HG02840 (cell line): ENCODE data around the gene MRPS18A.
"Not testable (repeated sequence)": the region's sequence is repeated elsewhere in the genome, so short reads cannot be mapped to it uniquely, and the experiment has no call there.

Experiments
- ATAC-seq: cut with Tn5 transposase; IDR thresholded peaks from one replicate; pipeline ENCODE4 v1.9.1; 2021; ENCODE audit warnings: mild to moderate bottlenecking, moderate library complexity, moderate number of reproducible peaks; ENCODE audit not compliant: unreplicated experiment, low FRiP score

Gene MRPS18A

DNA sequence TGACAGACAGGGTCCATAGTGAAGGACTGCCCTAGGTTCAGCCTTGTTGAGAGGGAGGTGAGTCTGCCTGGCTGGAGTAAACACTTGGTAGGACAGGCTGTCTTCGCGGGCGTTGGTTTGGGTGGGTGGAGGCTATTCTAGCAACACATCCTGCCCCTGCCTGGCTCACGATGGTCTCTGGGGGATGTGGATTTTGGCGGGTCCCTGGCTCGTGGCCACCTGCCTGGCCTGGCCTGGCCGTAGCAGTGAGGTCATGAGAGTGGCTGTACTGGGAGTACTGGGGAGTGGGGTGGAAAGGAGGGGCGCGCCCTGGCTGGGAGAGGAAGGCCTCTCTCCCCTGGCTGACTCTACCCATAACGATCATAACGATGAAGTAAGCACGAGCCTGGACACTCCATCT is 30.2 kb upstream of the MRPS18A start:
- ATAC-seq, result no peak

DNA sequence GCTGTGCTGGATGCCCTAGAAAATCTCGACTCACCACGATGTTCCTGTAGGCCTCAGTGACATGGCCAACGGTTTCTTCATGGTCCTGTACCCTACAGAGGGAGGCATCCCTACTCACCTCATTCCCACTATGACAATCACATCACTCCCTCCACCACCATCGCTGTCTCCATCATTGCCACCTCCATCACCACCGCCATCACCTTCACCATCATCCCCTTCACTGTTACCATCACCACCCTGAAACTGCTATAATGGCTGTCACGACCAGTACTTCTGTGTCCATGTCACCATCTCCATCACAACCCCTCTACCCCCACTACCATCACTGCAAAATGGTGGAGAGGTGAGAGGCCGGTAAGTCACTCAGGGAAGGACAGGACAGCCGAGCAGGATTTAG is 29.8 kb upstream of the MRPS18A start:
- no peak for ATAC-seq

DNA sequence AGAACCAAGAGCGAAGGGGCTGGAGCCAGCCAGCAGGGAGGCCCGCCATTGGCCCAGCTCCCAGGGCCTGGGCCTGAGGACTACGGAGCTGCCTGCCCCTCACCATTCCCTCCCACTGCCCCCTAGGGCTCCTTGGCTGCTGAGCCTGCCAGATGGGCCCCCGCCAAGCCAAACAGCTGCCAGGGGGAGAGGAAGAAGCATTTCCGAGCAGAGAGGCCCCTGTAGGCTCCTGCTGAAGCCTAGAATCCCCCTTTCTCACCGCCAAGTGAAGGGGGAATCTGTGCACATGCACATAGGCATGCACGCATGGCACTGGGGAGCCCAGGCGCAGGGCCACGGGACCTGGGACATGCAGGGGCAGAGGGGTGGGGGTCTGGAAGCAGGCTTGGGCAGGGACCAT is 28.5 kb upstream of the MRPS18A start:
- no peak for ATAC-seq

DNA sequence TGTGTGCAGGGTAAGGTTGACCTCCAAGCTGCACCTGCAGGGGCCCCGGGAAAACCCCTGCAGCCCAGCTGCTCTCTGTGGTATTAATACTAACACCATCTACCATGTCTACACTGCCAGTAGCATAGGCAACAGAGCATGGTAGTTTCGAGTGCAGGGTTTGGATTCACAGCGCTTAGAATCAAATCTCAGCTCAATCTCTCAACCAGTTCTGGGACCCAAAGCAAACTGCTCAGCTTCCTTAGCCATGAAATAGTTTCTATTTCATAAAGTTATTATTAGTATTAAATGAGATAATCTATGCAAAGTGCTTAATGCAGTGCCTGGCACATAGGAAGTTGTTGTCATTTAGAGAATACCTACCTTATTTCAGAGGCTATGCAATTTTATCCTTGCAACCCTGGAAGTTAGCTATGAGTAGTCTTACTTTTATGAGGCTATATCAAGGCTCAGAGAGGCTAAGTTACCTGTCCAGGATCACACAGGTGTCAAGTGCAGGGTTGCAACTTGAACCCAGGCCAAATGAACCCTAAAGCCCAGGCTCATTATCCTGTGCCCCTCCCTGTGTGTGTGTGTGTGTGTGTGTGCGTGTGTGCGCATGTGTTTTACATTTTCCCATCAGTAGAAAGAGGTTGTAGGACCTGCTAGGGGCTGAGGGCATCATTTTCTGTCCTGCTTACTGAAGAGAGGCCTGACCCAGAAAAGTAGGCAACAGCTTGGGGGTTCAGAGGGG is 27.6 kb upstream of the MRPS18A start:
- peak; percentile 80 for ATAC-seq

DNA sequence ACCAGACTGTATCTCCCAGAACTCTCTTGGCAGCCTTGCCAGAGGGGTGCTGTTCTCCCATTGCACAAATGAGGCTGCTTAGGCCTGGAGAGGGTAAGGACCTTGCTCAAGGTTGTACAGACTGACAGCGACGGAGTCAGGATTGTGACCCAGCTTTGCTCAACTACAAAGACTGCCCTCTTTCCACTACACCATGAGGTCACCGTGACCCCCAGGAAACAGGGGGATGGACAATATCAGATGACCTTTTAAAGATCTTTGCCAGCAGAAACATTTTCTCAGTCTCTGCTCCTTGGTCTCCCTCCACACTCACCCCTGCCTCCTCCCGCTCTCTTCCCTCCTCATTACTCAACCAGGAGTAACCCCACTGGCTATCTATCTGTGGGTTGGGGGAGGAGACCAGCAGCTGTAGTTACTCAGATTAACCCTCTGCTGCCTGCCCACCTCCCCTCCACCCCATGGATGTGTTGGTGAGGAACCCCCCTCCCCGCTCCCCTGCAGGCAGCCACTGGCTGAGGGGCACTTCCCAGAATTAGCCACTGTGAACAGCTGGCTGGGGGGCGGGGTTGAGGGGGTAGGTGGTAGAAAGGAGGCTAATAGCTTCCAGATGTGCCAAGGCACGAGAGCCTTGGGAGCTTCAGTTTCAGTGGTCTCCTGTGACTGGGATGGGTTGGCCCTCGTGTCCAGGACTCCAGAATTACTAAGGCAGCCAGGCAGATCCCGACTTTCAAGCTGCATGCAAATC is 26.9 kb upstream of the MRPS18A start:
- ATAC-seq, result peak; percentile 22

DNA sequence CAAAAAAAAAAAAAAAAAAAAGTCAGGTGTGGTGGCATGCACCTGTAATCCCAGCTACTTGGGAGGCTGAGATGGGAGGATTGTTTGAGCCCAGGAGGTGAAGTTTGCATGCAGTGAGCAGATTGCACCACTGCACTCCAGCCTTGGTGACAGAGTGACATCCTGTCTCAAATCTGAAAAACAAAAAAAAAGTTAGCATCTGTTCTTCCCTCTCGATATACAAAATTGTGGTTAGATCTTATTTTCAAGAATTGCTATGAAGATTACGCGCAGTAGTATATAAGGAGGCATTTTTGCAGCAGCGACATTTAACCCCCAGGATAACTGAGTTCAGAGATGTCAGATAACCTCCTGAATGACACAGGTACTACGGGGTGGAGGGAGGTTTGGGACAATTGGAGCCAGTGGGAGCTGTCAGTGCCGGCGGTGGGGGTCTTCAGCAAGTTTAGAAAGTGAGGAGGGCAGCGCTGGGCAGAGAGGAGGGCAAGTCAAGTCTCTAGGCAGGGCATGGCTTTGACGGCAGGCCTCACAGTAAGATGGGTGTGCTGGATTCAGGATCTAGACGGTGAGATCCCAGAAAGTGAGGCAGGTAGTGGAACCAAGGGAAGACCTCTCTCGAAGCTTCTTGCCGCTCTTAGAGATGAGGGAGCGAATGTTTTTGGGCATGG is 26.2 kb upstream of the MRPS18A start:
- no peak for ATAC-seq

DNA sequence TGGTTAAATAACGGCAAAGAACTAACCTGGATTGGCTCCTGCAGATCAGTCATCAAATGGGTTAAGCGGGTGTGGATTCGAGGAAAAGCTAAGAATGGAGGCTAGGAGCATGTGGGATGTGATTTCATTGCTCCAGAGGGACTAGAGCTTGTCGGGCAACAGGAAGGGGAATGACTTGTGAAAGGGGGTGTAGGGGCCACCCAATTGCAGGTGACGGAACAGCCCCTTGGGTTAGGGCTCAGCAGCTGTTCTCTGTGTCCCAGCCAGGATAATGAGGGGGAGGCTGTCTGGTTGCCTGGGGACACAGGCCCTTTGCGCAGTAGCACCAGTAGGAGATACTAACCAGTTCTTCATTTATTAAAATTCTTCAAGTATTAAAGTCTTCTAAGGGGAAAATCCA is 25.0 kb upstream of the MRPS18A start:
- no peak for ATAC-seq

DNA sequence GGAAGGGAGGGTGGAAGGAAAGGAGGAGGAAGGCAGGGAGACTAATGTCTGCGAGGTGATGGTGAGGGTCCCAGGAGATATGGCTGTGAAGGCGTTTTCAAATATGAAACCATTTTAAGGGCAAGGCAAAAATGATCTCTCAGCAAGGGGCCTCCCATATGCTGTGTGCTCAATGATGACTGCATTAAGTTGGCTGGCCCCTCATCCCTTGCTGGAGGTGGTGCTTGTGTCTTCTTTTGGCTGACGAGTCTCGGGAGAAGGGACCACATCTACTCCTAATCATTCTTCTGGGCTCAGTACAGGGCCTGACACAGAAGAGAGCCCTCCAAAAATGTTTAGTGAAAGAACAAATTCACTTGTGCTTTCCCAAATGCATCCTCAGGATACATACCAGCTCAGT is 23.0 kb upstream of the MRPS18A start:
- no peak for ATAC-seq

DNA sequence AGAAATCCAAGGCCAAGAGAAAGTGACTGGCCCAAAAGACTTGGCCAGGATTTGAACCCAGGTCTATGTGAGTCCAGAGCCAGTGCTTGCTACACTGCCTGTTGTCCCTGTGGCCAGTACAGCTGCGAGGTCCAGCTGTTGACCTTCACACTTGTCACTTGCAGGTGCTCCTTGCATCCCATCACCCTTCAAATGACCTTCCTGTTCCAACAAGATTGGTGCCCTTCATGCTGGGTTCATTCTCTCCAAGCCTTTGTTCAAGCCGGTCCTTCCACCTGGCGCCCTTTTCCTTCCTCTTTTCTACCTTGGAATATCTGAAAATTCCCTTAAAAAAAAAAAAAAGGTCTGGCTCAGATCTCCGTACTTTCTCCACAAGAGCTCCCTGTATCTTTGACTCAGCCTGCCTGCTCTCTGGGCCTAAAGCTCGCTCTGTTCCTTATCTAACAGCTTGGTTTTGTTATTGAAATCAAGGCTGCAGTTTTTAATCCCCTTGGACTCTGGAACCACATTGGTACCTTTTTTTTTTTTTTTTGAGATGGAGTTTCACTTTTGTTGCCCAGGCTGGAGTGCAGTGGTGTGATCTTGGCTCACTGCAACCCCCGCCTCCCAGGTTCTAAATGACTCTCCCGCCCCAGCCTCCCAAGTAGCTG is 22.2 kb upstream of the MRPS18A start:
- ATAC-seq, result no peak

DNA sequence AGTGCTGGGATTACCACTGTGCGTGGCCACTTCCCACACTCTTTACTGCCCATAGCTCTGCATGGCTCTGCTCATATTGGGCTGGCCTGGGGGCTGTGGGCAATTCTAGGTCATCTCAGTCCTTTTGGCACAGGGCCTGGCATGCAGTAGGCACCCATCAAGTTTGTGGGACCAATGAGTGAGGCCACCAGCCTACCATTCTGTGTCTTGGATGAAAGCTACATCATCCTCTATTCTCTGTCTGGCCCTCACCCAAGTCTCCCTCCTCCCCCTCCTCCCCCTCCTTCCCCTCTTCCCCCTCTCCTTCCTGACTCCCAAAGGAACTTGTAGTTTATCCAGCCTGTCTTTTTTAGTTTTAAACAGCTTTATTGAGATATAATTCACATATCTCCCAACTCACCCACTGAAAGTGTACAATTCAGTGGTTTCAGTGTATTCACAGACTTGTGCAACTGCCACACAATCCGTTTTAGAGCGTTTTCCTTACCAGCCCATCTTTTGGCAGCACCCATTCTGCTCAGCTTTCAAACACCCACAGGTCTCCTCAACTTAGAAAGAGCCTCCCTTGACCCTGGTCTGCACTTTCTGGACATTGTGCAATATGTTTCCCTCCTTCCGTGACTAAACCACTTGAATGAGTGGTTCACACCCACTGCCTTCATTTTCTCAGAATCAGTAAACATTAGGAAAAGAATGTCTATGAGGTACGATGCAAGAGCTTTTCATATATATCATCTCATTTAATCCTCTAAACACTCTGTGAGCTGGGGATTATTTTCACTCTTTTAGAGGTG is 21.5 kb upstream of the MRPS18A start:
- no peak for ATAC-seq

DNA sequence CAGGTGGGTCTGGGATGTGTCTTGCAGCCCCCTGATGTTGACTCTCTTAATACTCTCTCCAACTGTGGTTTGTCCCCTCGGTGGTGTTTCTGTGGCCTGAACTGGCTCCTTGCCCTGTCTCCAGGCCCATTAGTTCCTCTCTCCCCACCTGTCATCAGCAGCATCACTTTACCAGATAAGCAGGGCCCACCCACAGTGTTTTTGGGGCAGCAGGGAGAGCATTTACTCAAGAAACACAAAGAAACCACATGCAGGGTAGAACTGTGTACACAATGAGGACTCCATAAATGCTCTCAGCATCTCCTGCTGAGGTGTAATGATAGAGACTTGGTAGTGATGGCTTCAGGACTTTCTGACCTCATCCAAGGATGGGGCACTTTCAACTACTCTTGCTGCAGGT is 20.2 kb upstream of the MRPS18A start:
- no peak for ATAC-seq

DNA sequence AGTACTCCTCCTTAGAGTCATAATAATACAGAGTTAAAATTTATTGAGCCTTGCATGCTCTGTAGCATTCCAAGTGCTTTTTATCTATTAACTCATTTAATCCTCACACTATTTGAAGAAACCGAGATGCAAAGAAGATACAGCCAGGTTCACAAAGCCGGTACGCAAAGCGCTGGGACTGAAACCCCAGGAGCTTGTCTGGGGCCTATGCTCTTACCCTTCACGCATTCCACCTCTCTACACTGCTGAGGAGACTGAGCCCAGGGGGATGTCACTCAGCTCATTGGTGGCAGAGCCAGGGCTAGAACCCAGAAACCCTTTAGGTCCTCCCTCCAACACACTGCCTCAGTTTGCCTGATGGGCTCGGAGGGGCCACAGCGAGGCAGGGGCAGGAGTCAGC is 19.7 kb upstream of the MRPS18A start:
- no peak for ATAC-seq

DNA sequence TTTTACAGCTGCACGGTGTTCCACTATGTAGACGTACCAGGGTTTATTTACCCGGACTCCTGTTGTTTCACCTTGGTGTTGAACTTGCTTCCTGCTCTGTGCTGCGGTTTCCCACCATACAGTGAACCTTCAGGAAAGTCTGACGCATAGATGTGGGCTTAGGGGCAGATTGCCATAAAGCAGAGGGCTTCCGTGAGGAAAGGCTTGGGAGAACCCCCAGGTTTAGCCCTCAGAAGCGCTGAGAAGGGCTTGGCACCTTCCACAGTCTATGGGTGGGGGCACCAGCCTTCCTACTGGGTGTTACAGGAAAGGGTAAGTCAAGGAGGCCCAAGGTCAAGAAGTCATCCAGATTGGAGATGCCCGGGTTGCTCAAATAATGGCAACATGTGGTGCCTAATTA is 19.2 kb upstream of the MRPS18A start:
- ATAC-seq, result no peak

DNA sequence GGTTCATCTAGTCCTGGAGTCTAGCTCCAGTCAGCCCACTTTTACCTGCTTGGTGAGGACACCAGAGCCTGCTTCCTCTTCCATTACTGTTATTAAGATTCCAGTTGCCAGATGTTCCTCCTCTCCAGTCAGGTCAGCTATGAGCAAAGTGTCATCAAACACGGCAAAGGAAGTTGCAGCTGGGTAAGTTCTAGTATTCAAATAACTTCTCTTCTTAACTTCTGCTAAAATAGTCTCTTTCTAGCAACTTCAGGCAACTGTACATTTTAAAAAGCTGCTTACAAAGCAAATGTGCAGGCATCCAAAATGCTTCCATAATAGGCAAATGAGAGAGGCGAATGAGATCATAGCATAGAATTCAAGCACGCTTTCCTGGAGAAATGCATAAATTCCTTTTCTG is 18.4 kb upstream of the MRPS18A start:
- ATAC-seq, result no peak

DNA sequence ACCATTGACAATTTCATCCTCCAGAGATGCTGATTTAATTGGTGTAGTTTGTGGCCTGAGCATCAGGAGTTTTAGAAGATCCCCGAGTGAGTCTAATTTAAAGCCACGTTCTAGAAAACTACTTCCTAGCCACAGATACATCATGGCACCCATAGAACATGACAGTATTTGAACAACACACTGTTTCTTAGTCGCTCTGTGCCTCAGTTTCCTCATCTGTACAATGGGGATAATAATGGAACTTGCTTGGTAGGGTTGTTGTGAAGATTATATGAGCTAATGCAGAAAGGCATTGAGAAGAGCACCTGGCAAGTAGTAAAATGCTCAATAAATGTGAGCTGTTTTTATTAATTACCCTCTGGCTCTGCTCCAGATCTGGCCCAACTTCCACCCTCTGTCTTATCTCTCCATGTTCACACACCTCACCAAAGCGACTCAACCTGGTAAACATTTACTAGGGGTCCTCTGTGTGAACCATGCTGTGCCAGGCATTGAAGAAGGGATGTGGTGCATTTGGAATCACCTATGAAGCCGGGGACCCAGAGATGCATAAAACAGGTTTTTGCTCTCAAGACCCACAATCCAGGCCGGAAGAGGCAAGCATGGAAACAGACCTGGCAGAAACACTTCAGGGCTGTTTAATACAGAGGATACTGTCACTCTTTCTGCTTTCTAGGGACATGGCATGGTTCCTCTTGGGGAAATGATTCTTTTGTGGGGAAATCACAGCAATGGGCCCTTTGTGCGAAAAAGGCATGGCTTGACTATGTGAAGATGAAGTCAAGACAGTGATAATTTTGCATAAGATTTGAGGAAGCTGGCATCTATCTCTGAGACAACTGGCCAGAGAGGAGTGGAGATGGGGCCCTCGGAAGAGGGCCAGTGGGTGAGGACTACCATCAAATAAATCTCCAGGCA is 16.2 kb upstream of the MRPS18A start:
- no peak for ATAC-seq

DNA sequence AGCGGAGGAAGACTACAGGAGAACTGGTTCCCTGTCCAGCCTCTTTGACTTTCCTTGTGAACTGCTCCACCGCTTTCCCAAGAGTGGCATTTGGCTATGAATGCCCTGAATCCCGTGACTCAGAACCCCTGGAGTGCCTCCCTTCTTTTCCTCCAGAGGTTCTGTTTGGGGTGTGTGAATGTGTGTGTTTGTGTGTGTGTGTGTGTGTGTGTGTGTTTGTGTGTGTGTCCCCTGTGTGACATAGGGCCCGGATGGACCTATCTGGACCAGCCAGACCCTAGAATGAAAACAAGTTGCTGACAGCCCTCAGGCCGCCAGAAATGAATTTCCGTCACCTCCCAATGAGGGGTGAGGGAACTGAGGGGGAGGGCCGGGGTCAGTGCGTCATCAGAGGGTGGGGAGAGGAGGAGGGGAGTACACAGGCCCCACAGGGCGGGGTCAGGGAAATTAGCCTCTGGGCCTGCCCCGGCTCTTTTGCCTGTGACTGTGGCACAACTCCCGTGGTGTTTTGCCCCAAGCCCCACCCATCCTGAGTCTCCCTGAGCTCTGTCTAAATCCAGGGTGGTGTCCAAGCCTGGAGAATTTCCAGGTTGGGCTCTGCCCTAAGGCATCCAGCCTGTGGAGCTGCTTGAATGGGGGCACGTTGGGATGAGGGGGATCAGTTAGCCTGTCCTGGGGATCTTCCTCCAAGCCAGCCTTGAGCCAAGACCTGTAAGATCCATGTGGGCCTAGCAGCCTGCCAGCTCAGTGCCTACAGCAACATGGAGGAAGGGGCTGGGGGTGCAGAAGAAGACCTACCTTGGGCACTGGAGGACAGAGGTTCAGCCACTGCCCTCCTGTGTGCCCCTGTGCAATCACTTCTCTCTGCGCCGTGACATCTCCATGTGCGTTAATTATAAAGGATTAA is 15.2 kb upstream of the MRPS18A start:
- ATAC-seq, result no peak

DNA sequence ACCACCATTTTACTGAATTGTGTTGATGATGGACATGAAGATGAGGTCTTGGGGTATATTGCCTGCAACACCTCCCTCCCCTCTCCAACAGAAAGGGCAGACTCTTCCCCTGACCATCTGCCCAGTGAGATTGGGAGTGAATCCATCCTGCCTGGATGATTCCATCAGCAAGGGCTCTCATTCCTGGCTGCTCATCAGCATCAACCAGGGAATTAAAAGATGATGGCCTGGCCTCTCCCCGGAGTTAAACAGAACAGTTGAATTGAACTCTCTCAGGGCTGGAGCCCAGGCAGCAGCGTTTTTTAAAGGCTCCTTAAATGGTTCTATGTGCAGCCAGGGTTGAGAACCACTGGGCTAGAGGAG is 14.6 kb upstream of the MRPS18A start:
- ATAC-seq, result no peak

DNA sequence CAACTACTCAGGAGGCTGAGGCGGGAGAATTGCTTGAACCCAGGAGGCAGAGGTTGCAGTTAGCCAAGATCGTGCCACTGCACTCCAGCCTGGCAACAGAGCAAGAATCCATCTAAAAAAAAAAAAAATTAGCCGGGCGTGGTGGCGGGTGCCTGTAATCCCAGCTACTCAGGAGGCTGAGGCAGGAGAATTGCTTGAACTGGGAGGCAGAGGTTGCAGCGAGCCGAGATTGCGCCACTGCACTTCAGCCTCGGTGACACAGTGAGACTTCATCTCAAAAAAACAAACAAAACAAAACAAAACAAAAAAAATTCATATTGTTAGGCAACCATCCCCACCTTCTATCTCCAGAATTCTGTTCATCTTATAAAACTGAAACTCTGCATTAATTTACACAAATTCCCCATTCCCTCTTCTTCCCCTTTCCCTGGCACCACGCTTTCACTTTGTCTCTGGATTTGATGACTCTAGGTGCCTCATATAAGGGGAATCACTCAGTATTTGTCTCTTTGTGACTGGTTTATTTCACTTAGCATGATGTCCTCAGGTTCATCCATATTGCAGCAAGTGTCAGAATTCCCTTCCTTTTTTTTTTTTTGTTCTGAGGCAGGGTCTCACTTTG is 13.5 kb upstream of the MRPS18A start:
- not testable (repeated sequence) for ATAC-seq
